MM.1S (cell line): ENCODE measurements around the gene KCNC1.

ENCODE experiments used
- CTCF ChIP-seq: fragments of 300-600 bp; sonication (generic); IDR thresholded peaks from 2 replicates; pipeline ENCODE4 v1.5.1; 2016; ENCODE audit warnings: antibody characterized with exemption, low read length, mixed read lengths
- EZH2 ChIP-seq: fragments of 300-600 bp; sonication (generic); optimal IDR thresholded peaks from 2 replicates; pipeline ENCODE3; 2017; ENCODE audit warnings: low read depth, mild to moderate bottlenecking, antibody characterized with exemption, low read length, mixed read lengths

DNA sequence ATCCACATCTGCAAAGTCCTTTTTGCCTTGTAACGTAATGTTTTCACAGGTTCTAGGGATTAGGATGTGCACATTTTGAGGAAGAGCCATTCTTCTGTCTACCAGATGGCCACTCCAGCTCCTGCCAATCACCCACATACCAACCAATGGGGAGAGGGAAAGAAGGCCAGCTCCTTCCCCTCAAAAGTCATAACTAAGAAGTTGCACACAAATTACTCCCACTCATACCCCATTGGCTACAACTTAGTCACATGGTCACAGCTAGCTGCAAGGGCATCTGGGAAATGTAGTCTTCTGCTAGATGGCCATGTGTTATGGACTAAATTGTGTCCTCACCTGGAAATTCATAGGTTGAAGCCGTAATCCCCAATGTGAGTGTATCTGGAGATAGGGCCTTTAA is 30.6 kb upstream of the KCNC1 start:
- TF ChIP-seq EZH2 (no peak), CTCF (no peak)
